HCT116 (cell line): ENCODE results near the gene CCM2L. TPM values are rescaled to one million over a fixed set of nuclear protein-coding genes. Genes with fewer than 3 reads are reported as not detected.

Experiments used
- ATAC-seq: fragments of 200-7000 bp; cut with Tn5 transposase; 2 replicates; pipeline ENCODE4 v1.9.1; 2020; ENCODE audit warnings: mild to moderate bottlenecking, moderate library complexity
- BruUV-seq: library from RNA; stranded (reverse); fragments of 400-500 nt; replicated peaks from 2 replicates; lab custom pipeline; 2021; lab: Mats Ljungman, UMichigan
- CTCF ChIA-PET: fragments of 300-600 bp; sonication (Branson Sonifier 250); formaldehyde crosslinking; loops from one replicate; lab custom pipeline; 2021; ENCODE audit warnings: antibody characterized with exemption; lab: Charles Lee
- POLR2A ChIA-PET: fragments of 300-600, 350-600 bp; sonication (Branson Sonifier 250); formaldehyde crosslinking; loops from one replicate; lab custom pipeline; 2021; ENCODE audit warnings: antibody characterized with exemption; lab: Charles Lee
- RAD21 ChIA-PET, 2 experiments: fragments of 300-600 bp; sonication (Branson Sonifier 250); formaldehyde crosslinking; loops; one replicate each; lab custom pipeline; 2023; ENCODE audit warnings: low total read pairs in 2 of 2; ENCODE audit not compliant: uncharacterized antibody in 2 of 2, unreplicated experiment in 2 of 2, low non-redundant PET in 1 of 2; lab: Charles Lee
- DNase-seq: peaks from one replicate; pipeline ENCODE4 v3.0.0-alpha.2; 2010; ENCODE audit warnings: low read depth, low spot score
- H2AFZ ChIP-seq: fragments of 200-600 bp; shearing (Covaris generic), sonication (generic); 2 replicates; pipeline ENCODE4 v1.6.1; 2017; ENCODE audit warnings: low read depth, mixed run types, mixed read lengths, antibody characterized with exemption, low read length; ENCODE audit not compliant: poor library complexity, severe bottlenecking
- H3K27ac ChIP-seq: 2 replicates; pipeline ENCODE4 v1.5.1; 2012; ENCODE audit warnings: low read depth, low read length
- H3K27me3 ChIP-seq: fragments of 200-600 bp; sonication (generic); 2 replicates; pipeline ENCODE4 v1.6.1; 2016; ENCODE audit warnings: mixed run types, low read length, mixed read lengths; ENCODE audit not compliant: insufficient read depth
- H3K36me3 ChIP-seq, 2 experiments: fragments of 200-500 bp in 1 of 2; fragments of 200-600 bp in 1 of 2; sonication (Bioruptor generic) in 1 of 2; sonication (generic) in 1 of 2; 2 replicates each; pipeline versions ENCODE4 v1.5.1 to v1.6.1; 2014 to 2016; ENCODE audit warnings: low read length in 2 of 2, inconsistent platforms in 1 of 2, mixed read lengths in 1 of 2, mixed run types in 1 of 2; ENCODE audit not compliant: insufficient read depth in 2 of 2, control insufficient read depth in 1 of 2
- H3K4me1 ChIP-seq, 2 experiments: fragments of 200-600 bp in 1 of 2; sonication (generic) in 1 of 2; 2 replicates each; pipeline versions ENCODE4 v1.5.1 to v1.6.1; 2012 to 2017; ENCODE audit warnings: low read length in 2 of 2, inconsistent platforms in 1 of 2, mild to moderate bottlenecking in 1 of 2, mixed read lengths in 1 of 2, mixed run types in 1 of 2, moderate library complexity in 1 of 2; ENCODE audit not compliant: insufficient read depth in 2 of 2, control insufficient read depth in 1 of 2
- H3K4me2 ChIP-seq: fragments of 200-600 bp; sonication (generic); 2 replicates; pipeline ENCODE4 v1.6.1; 2017; ENCODE audit warnings: mixed run types, low read length, mixed read lengths
- H3K4me3 ChIP-seq, 2 experiments: fragments of 200-600 bp in 1 of 2; sonication (generic) in 1 of 2; replicated peaks in 1 of 2; 2 replicates each; pipeline ENCODE4 v1.5.1; 2011 to 2016; ENCODE audit warnings: low read length in 2 of 2, control low read depth in 1 of 2, low read depth in 1 of 2, mild to moderate bottlenecking in 1 of 2, mixed read lengths in 1 of 2, mixed run types in 1 of 2
- H3K79me2 ChIP-seq: fragments of 200-600 bp; sonication (generic); 2 replicates; pipeline ENCODE4 v1.6.1; 2017; ENCODE audit warnings: mild to moderate bottlenecking, mixed run types, low read length, moderate library complexity, mixed read lengths; ENCODE audit not compliant: insufficient read depth
- H3K9ac ChIP-seq: fragments of 200-600 bp; sonication (generic); 2 replicates; pipeline ENCODE4 v1.6.1; 2016; ENCODE audit warnings: low read length, mixed read lengths
- H3K9me2 ChIP-seq: fragments of 200-600 bp; sonication (generic), shearing (Covaris generic); 2 replicates; pipeline ENCODE4 v1.6.1; 2017; ENCODE audit warnings: mixed run types, mild to moderate bottlenecking, moderate library complexity; ENCODE audit not compliant: insufficient read depth
- H3K9me3 ChIP-seq, 2 experiments: fragments of 200-500 bp in 1 of 2; fragments of 200-600 bp in 1 of 2; sonication (Bioruptor generic) in 1 of 2; sonication (generic) in 1 of 2; 2 replicates each; pipeline ENCODE4 v1.6.1; 2014 to 2017; ENCODE audit warnings: low read length in 2 of 2, mixed read lengths in 2 of 2, inconsistent platforms in 1 of 2, low read depth in 1 of 2, mild to moderate bottlenecking in 1 of 2, mixed run types in 1 of 2, moderate library complexity in 1 of 2; ENCODE audit not compliant: control insufficient read depth in 1 of 2, insufficient read depth in 1 of 2
- H4K20me1 ChIP-seq: fragments of 200-600 bp; sonication (generic), shearing (Covaris generic); 2 replicates; pipeline ENCODE4 v1.6.1; 2017; ENCODE audit warnings: mixed run types, mild to moderate bottlenecking, moderate library complexity; ENCODE audit not compliant: insufficient read depth
- CTCF ChIP-seq, 3 experiments: fragments of 200-600 bp in 1 of 3; sonication (generic) in 1 of 3; IDR thresholded peaks in 2 of 3; conservative IDR thresholded peaks in 1 of 3; 2 replicates each; pipeline ENCODE4 v1.5.1; 2012 to 2017; ENCODE audit warnings: low read depth in 2 of 3, low read length in 2 of 3, antibody characterized with exemption in 1 of 3, borderline replicate concordance in 1 of 3, control low read depth in 1 of 3, mild to moderate bottlenecking in 1 of 3, mixed read lengths in 1 of 3, mixed run types in 1 of 3, moderate library complexity in 1 of 3; ENCODE audit not compliant: insufficient read depth in 1 of 3
- POLR2A ChIP-seq: IDR thresholded peaks from 2 replicates; pipeline ENCODE4 v1.7.0; 2011; ENCODE audit warnings: borderline replicate concordance; ENCODE audit not compliant: insufficient read depth, insufficient read length; ENCODE audit errors: extremely low read depth
- SIN3A ChIP-seq: IDR thresholded peaks from 2 replicates; pipeline ENCODE4 v1.6.1; 2012; ENCODE audit warnings: low read depth
- YY1 ChIP-seq: IDR thresholded peaks from 2 replicates; pipeline ENCODE4 v1.6.1; 2011; ENCODE audit warnings: low read length, low read depth, moderate library complexity, mild to moderate bottlenecking; ENCODE audit not compliant: insufficient replicate concordance; ENCODE audit errors: extremely low read depth
- ZBTB33 ChIP-seq: IDR thresholded peaks from 2 replicates; pipeline ENCODE4 v1.6.1; 2011; ENCODE audit warnings: mild to moderate bottlenecking, low read length, moderate library complexity; ENCODE audit not compliant: insufficient replicate concordance; ENCODE audit errors: extremely low read depth
- intact Hi-C: fragments of 100-400 bp; cut with micrococcal nuclease; formaldehyde crosslinking; loops from 2 replicates; pipeline ENCODE4 v1.10.0; 2022
- total RNA-seq: library from RNA; stranded (reverse); gene quantifications from one replicate; pipeline ENCODE4 v1.2.1, GENCODE V29; 2021; ENCODE audit not compliant: unreplicated experiment

The CCM2L gene
- total RNA-seq, 1 experiment from 2014 or later: 1.4 TPM

GRCh38 chr20:31996996-31997395 is 13.2 kb upstream of the CCM2L start:
- TF ChIP-seq POLR2A: no peak
- no peak for TF ChIP-seq YY1
- no peak for TF ChIP-seq SIN3A
- no peak for TF ChIP-seq ZBTB33
- no peak for TF ChIP-seq CTCF (IDR thresholded peaks at IDR 0.05 in 2 of 3, conservative IDR thresholded peaks at IDR 0.05 in 1 of 3; ENCODE audit: borderline replicate concordance in 1 of 3, insufficient read depth in 1 of 3, low read depth in 2 of 3, low read length in 2 of 3)
- Histone ChIP-seq H3K9me2 (no peaks in the 10 kb centered on the region), H2AFZ (no peak overlapping the region), H3K79me2 (no peaks in the 10 kb centered on the region), H4K20me1 (no peaks in the 10 kb centered on the region), H3K4me2 (no peak overlapping the region), H3K27ac (no peak overlapping the region), H3K9me3 (no peaks in the 10 kb centered on the region), H3K4me1 (no peaks in the 10 kb centered on the region), H3K9ac (no peak overlapping the region), H3K27me3 (peaks cover 24% of the 10 kb centered on the region; the same call in 1 of the 2 replicates), H3K36me3 (no peaks in the 10 kb centered on the region), H3K4me3 (no peak overlapping the region)
- RAD21 ChIA-PET: no interaction called here
- no peak for DNase-seq
- no TSS peak for BruUV-seq
- no peak for ATAC-seq
- CTCF ChIA-PET: no interaction called here
- intact Hi-C loops: no loop called here
- POLR2A ChIA-PET: no interaction called here
